Fibroblast of peridontal ligament (primary cell): Measurements from ENCODE around the gene SARS1.
"Not testable (repeated sequence)": the region's sequence is repeated elsewhere in the genome, so short reads cannot be mapped to it uniquely, and the experiment has no call there.

Experiments
- DNase-seq: peaks from one replicate; pipeline ENCODE4 v3.0.0-alpha.2; 2010; ENCODE audit errors: extremely low read depth

Gene SARS1

DNA sequence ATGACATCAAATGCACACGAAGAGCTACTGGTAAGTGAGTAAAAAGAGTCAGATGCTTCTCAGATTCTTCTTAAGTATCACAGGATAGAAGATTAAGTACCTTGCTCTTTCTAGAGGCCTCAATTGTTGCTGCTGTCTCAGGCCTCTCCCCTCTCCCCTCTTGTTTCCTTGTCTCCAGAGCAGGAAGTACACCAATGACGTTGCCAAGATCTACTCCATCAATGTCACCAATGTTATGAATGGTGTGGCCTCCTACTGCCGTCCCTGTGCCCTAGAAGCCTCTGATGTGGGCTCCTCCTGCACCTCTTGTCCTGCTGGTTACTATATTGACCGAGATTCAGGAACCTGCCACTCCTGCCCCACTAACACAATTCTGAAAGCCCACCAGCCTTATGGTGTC lies 21.3 kb upstream of the SARS1 start:
- DNase-seq = no peak

GRCh38 chr1:109193653-109194590 lies 19.8 kb upstream of the SARS1 start:
- DNase-seq = no peak

GRCh38 chr1:109197158-109198042 lies 16.3 kb upstream of the SARS1 start:
- DNase-seq = peak; percentile 93

- peak; percentile 87 for DNase-seq
Measured at GRCh38 chr1:109198043-109198695, 15.5 kb upstream of the SARS1 start.

DNA sequence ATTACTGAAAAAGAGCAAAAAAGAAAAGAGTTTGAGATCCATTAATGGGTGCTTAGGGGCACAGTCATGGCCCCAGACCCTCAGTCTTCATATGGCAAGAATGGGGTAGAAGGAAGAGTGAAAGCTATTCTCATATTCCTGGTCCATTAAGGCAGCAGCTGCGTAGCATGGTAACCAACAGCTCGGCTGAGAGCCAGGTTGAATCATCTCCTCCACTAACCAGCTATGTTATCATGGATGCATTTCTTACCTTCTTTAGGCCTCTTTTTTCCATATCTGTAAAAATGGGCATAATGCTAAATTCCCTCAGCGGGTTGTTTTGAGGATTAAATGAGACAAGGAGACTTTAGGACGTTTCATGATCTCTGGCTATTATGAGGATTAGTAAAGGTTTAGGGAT lies 15.0 kb upstream of the SARS1 start:
- DNase-seq = peak; percentile 30

- DNase-seq = no peak
Measured at GRCh38 chr1:109199710-109200109, 14.0 kb upstream of the SARS1 start.

GRCh38 chr1:109201123-109201703 lies 12.5 kb upstream of the SARS1 start:
- peak; percentile 75 for DNase-seq

DNA sequence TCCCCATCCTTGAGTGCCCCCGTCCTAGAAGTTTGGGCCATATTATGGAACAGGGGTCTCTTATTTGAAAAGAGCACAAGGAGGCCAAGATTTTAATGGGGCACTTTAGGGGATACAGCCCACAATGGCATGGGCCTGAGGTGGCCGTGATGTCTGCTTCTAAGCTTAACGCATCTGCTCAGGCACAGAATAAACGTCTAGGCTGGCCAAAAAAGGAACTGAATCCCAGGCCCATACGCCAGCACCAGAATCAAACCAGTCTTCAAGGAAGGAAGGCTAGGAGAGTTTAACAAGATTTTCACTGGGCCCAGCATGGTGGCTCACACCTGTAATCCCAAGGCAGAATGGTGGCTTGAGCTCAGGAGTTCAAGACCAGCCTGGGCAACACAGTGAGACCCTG lies 9.2 kb upstream of the SARS1 start:
- DNase-seq = no peak

DNA sequence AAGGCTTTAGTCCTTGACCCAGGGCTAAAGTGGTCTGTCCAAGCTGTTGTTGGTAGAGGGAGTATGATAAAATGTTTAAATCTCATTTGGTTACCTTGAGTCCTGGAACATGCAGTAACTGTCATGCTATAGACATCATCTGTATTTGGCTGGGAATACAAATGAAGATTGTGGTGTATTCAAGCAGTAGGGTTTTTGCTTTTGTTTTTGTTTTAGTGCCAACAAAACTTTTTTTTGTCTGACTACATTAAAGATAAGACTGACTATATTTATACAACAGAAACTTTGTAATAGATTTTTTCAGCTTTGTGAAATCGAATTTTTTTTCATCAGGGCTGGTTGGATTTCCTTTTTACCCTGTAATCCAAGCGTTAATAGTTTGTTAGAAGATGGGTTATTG lies 7.4 kb upstream of the SARS1 start:
- no peak for DNase-seq

DNA sequence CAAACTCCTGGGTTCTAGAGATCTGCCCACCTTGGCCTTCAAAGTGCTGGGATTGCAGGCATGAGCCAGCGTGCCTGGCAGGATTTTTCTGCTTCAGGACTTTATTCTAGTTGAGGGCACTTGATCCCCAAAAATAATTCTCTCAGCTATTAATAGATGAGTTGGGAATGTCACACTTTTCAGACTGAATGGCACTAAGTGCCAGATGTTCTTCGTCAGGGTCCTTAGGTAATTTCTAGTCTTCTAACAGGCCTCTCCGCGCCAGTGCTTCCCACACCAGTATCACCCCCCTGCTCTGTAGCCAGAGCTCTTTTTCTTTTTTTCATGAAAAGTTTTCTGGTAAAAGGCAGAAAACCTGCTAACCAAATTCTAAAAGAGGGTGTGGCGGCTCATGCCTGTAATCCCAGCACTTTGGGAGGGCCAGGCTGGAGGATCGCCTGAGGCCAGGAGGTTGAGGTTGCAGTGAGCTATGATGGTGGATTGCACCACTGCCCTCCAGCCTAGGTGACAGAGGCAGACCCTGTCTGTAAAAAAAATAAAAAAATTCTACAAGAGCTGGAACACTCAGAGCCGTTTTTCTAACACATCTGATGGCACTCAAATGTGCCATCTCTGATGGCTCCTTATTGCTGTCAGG lies 6.1 kb upstream of the SARS1 start:
- no peak for DNase-seq

- peak; percentile 28 for DNase-seq
Measured at GRCh38 chr1:109208394-109208793, 5.3 kb upstream of the SARS1 start.

GRCh38 chr1:109208836-109209463 lies 4.8 kb upstream of the SARS1 start:
- peak; percentile 75 for DNase-seq

GRCh38 chr1:109210058-109210457 lies 3.7 kb upstream of the SARS1 start:
- DNase-seq = no peak

GRCh38 chr1:109213345-109213823 lies 334 bp upstream of the SARS1 start:
- DNase-seq = no peak

GRCh38 chr1:109214695-109215623 lies 1.2 kb downstream of the SARS1 start:
- DNase-seq = peak; percentile 96

GRCh38 chr1:109216662-109217061 lies 2.9 kb downstream of the SARS1 start:
- DNase-seq = no peak

DNA sequence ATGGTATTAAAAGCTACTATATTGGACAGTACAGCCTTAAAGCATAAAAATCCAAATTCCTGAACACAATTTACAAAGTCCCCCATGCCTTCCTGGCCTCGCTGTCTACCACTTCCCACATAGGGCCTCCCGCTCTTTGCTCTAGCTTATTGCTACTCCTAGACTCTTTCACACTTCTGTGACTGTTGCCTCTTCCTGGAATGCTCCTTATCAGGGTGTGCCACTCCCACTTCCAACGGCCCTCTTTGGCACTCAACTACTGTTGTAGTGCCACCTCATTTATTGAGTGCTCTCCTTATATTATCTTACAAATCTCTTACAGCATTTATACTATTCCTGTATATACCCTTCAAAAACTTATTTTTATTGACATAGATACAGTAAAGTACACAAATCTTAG lies 4.8 kb downstream of the SARS1 start:
- DNase-seq = no peak

GRCh38 chr1:109221201-109221600 lies 7.5 kb downstream of the SARS1 start:
- DNase-seq = not testable (repeated sequence)

- DNase-seq = no peak
Measured at GRCh38 chr1:109225308-109225707, 11.6 kb downstream of the SARS1 start.
